ENCODE results near the gene C19orf25.
"Not testable (repeated sequence)": the region's sequence is repeated elsewhere in the genome, so short reads cannot be mapped to it uniquely, and the experiment has no call there.

C19orf25 gene

GRCh38 chr19:1511318-1512317, 32.6 kb upstream of the C19orf25 start:
- DNase-seq, result no peak

- DNase-seq, result no peak
These were observed 31.8 kb upstream of the C19orf25 start for GRCh38 chr19:1510807-1511206.

GRCh38 chr19:1510442-1510806, 31.4 kb upstream of the C19orf25 start:
- DNase-seq, result no peak

- no peak for DNase-seq
These were observed 30.8 kb upstream of the C19orf25 start for GRCh38 chr19:1509602-1510441.

GRCh38 chr19:1508507-1508856, 29.5 kb upstream of the C19orf25 start:
- no peak for DNase-seq

- DNase-seq, result peak; percentile 96
These were observed 28.9 kb upstream of the C19orf25 start for GRCh38 chr19:1507763-1508506.

GRCh38 chr19:1507192-1507660, 28.2 kb upstream of the C19orf25 start:
- no peak for DNase-seq

- DNase-seq, result no peak
These were observed 27.2 kb upstream of the C19orf25 start for GRCh38 chr19:1505991-1506881.

- no peak for DNase-seq
These were observed 26.0 kb upstream of the C19orf25 start for GRCh38 chr19:1505012-1505411.

- DNase-seq, result no peak
These were observed 25.1 kb upstream of the C19orf25 start for GRCh38 chr19:1503925-1504773.

GRCh38 chr19:1503089-1503924, 24.3 kb upstream of the C19orf25 start:
- peak; percentile 15 for DNase-seq

- DNase-seq, result no peak
These were observed 23.5 kb upstream of the C19orf25 start for GRCh38 chr19:1502433-1503088.

- DNase-seq, result no peak
These were observed 22.2 kb upstream of the C19orf25 start for GRCh38 chr19:1501200-1501595.

- DNase-seq, result not testable (repeated sequence)
These were observed 20.2 kb upstream of the C19orf25 start for GRCh38 chr19:1499231-1499630.

- no peak for DNase-seq
These were observed 18.7 kb upstream of the C19orf25 start for GRCh38 chr19:1497578-1498235.

GRCh38 chr19:1496714-1497577, 17.9 kb upstream of the C19orf25 start:
- DNase-seq, result no peak

GRCh38 chr19:1495799-1496713, 17.0 kb upstream of the C19orf25 start:
- DNase-seq, result no peak

Measured in fibroblast of skin of right quadriceps (primary cell).